Neural progenitor cell (in vitro differentiated cells): ENCODE measurements around the gene KCNC3.

Source experiments
- CTCF ChIP-seq: fragments of 200-600 bp; sonication (generic); IDR thresholded peaks from 2 replicates; pipeline ENCODE4 v1.5.1; 2017; ENCODE audit warnings: antibody characterized with exemption, mild to moderate bottlenecking
- EZH2 ChIP-seq: fragments of 200-600 bp; sonication (generic); IDR thresholded peaks from 2 replicates; pipeline ENCODE4 v1.6.1; 2017; ENCODE audit warnings: antibody characterized with exemption, mild to moderate bottlenecking, moderate library complexity

- TF ChIP-seq CTCF (no peak), EZH2 (no peak)
Observed at GRCh38 chr19:50308991-50309390, 20.2 kb downstream of the KCNC3 start.
